K562 (cell line): ENCODE measurements around the gene SIRT7. TPM values are rescaled to one million over a fixed set of nuclear protein-coding genes. Genes with fewer than 3 reads are reported as not detected.

Source experiments
- BRD4 ChIP-seq: fragments of 200-600 bp; sonication (generic); IDR thresholded peaks from 2 replicates; pipeline ENCODE4 v1.6.1; 2017; ENCODE audit warnings: inconsistent platforms
- CC2D1A ChIP-seq: fragments of 450-650 bp; IDR thresholded peaks from 2 replicates; pipeline ENCODE4 v1.6.1; 2017; ENCODE audit warnings: mild to moderate bottlenecking
- CHD4 ChIP-seq: fragments of 200-600 bp; sonication (generic); IDR thresholded peaks from 3 replicates; pipeline ENCODE4 v1.6.1; 2012; ENCODE audit warnings: low read depth, mild to moderate bottlenecking, mixed read lengths, low read length, inconsistent platforms; ENCODE audit not compliant: insufficient read depth, insufficient replicate concordance, poor library complexity, severe bottlenecking
- EP400 ChIP-seq: fragments of 450-650 bp; IDR thresholded peaks from 2 replicates; pipeline ENCODE4 v1.6.1; 2017; ENCODE audit warnings: antibody characterized with exemption, mild to moderate bottlenecking, moderate library complexity
- ESRRA ChIP-seq: fragments of 450-650 bp; IDR thresholded peaks from 2 replicates; pipeline ENCODE4 v1.6.1; 2014; ENCODE audit warnings: low read depth, mild to moderate bottlenecking, moderate library complexity, borderline replicate concordance
- ILF3 ChIP-seq: fragments of 450-650 bp; IDR thresholded peaks from 2 replicates; pipeline ENCODE4 v1.6.1; 2018; ENCODE audit warnings: antibody characterized with exemption, mild to moderate bottlenecking, moderate library complexity, borderline replicate concordance
- KAT7 ChIP-seq: sonication (generic); formaldehyde crosslinking; IDR thresholded peaks from 2 replicates; pipeline ENCODE4 v1.8.0; 2022; ENCODE audit warnings: missing genetic modification reagents, mild to moderate bottlenecking, borderline replicate concordance
- KDM1A ChIP-seq, 2 experiments: fragments of 450-650 bp; IDR thresholded peaks; 2 replicates each; pipeline ENCODE4 v1.6.1; 2016; ENCODE audit warnings: mild to moderate bottlenecking in 2 of 2
- MTA3 ChIP-seq: fragments of 450-650 bp; formaldehyde crosslinking; IDR thresholded peaks from 2 replicates; pipeline ENCODE4 v1.6.1; 2017; ENCODE audit warnings: mild to moderate bottlenecking, borderline replicate concordance
- NCOR1 ChIP-seq: fragments of 450-650 bp; IDR thresholded peaks from 2 replicates; pipeline ENCODE4 v1.6.1; 2016; ENCODE audit warnings: mild to moderate bottlenecking, moderate library complexity
- NONO ChIP-seq, 2 experiments: fragments of 200-400 bp in 1 of 2; fragments of 450-650 bp in 1 of 2; formaldehyde crosslinking in 1 of 2; IDR thresholded peaks; 2 replicates each; pipeline ENCODE4 v1.6.1; 2017; ENCODE audit warnings: low read depth in 2 of 2, mild to moderate bottlenecking in 2 of 2, moderate library complexity in 2 of 2, low read length in 1 of 2
- RBFOX2 ChIP-seq: fragments of 200-400 bp; formaldehyde crosslinking; IDR thresholded peaks from 2 replicates; pipeline ENCODE4 v1.6.1; 2017; ENCODE audit warnings: low read depth, mild to moderate bottlenecking, low read length, moderate library complexity
- TARDBP ChIP-seq: fragments of 450-650 bp; IDR thresholded peaks from 2 replicates; pipeline ENCODE4 v1.6.1; 2016
- TRIM24 ChIP-seq, 2 experiments: fragments of 450-650 bp; IDR thresholded peaks; 2 replicates each; pipeline ENCODE4 v1.6.1; 2016
- ZC3H11A ChIP-seq: IDR thresholded peaks from 2 replicates; pipeline ENCODE4 v1.6.1; 2012; ENCODE audit warnings: low read depth, low read length, improper control_type of control experiment
- ZC3H8 ChIP-seq: fragments of 450-650 bp; IDR thresholded peaks from 2 replicates; pipeline ENCODE4 v1.6.1; 2017
- polyA plus RNA-seq, 8 experiments: library from polyadenylated mRNA; depleted of rRNA in 4 of 8; stranded (reverse) in 5 of 8; unstranded in 3 of 8; fragments of >200 nt; fragmentation: Nextera tagmentation in 2 of 8; fragmentation: Illumina TruSeq in 1 of 8; extraction: Ambion mirVana in 2 of 8; extraction: Trizol in 1 of 8; gene quantifications; 2 replicates each; pipeline versions ENCODE4 v1.2.1 to v1.2.3, GENCODE V29; 2011 to 2014; ENCODE audit warnings: inconsistent platforms in 1 of 8, missing spikeins in 1 of 8
- total RNA-seq, 7 experiments: library from RNA; depleted of rRNA in 6 of 7; stranded (reverse); fragments of >200 nt in 6 of 7; fragmentation: Illumina TruSeq in 2 of 7; extraction: Trizol in 2 of 7; gene quantifications; 2 replicates each; pipeline versions ENCODE4 v1.2.1 to v1.2.3, GENCODE V29; 2011 to 2021; ENCODE audit warnings: low replicate concordance in 1 of 7
- TF ChIP-seq, protein P1 (sequence below): fragments of 450-650 bp; IDR thresholded peaks from 2 replicates; pipeline ENCODE4 v1.6.1; 2017; ENCODE audit warnings: antibody characterized with exemption, mild to moderate bottlenecking
- TF ChIP-seq, protein P2 (sequence below): fragments of 450-650 bp; IDR thresholded peaks from 2 replicates; pipeline ENCODE4 v1.6.1; 2018; ENCODE audit warnings: mild to moderate bottlenecking, low read depth; ENCODE audit not compliant: partially characterized antibody
- TF ChIP-seq, protein P3 (sequence below): fragments of 450-650 bp; IDR thresholded peaks from 2 replicates; pipeline ENCODE4 v1.6.1; 2014; ENCODE audit warnings: low read depth, mild to moderate bottlenecking, moderate library complexity, borderline replicate concordance
- TF ChIP-seq, protein P4 (sequence below): sonication (generic); formaldehyde crosslinking; IDR thresholded peaks from 2 replicates; pipeline ENCODE4 v1.8.0; 2022; ENCODE audit warnings: missing genetic modification reagents, mild to moderate bottlenecking, moderate library complexity, borderline replicate concordance

SIRT7 gene
- total and polyA plus RNA-seq, 9 of the 15 experiments (the other 6 are each of a cell fraction or from before 2014, with no cell fraction given), result 1.6 to 54.8 (median 20.3) TPM

DNA sequence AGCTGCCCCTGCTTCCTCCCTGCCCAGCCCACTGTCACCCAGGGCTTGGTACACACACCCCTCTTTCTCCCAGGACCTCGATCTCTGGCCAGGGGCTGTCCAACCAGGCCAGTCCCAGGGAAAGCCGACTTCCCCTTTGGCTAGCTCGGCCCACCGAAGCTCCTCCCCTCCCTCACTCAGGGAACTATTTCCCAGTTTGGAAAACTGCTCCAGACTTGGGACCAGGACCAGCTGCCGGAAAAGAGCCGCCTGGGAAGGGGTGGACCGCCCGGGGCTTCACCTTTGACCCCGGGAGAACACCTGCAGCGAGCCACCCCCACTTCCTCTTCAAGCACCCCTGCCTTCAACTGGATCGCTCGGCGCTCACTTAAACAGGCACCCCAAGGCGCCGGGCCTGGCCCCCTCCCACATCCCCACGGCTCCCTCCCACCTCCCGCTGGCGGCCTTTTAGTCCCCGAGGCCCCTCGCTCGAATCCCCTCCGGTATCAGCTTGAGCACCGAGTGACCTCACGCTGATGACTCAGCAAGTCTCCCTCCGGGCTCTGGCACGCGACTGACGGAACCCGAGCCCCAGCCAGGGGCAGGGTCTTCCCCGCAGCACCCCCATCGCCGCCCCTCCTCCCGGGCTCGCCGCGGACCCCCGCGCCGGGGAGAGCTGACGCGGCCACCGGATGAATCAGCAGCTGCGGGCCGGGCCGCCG lies 8.6 kb upstream of the SIRT7 start (continued):
- TF ChIP-seq, protein P1, sequence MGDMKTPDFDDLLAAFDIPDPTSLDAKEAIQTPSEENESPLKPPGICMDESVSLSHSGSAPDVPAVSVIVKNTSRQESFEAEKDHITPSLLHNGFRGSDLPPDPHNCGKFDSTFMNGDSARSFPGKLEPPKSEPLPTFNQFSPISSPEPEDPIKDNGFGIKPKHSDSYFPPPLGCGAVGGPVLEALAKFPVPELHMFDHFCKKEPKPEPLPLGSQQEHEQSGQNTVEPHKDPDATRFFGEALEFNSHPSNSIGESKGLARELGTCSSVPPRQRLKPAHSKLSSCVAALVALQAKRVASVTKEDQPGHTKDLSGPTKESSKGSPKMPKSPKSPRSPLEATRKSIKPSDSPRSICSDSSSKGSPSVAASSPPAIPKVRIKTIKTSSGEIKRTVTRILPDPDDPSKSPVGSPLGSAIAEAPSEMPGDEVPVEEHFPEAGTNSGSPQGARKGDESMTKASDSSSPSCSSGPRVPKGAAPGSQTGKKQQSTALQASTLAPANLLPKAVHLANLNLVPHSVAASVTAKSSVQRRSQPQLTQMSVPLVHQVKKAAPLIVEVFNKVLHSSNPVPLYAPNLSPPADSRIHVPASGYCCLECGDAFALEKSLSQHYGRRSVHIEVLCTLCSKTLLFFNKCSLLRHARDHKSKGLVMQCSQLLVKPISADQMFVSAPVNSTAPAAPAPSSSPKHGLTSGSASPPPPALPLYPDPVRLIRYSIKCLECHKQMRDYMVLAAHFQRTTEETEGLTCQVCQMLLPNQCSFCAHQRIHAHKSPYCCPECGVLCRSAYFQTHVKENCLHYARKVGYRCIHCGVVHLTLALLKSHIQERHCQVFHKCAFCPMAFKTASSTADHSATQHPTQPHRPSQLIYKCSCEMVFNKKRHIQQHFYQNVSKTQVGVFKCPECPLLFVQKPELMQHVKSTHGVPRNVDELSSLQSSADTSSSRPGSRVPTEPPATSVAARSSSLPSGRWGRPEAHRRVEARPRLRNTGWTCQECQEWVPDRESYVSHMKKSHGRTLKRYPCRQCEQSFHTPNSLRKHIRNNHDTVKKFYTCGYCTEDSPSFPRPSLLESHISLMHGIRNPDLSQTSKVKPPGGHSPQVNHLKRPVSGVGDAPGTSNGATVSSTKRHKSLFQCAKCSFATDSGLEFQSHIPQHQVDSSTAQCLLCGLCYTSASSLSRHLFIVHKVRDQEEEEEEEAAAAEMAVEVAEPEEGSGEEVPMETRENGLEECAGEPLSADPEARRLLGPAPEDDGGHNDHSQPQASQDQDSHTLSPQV, result peak; percentile 61; the same call in 1 of the 2 replicates
- TF ChIP-seq, protein P2, sequence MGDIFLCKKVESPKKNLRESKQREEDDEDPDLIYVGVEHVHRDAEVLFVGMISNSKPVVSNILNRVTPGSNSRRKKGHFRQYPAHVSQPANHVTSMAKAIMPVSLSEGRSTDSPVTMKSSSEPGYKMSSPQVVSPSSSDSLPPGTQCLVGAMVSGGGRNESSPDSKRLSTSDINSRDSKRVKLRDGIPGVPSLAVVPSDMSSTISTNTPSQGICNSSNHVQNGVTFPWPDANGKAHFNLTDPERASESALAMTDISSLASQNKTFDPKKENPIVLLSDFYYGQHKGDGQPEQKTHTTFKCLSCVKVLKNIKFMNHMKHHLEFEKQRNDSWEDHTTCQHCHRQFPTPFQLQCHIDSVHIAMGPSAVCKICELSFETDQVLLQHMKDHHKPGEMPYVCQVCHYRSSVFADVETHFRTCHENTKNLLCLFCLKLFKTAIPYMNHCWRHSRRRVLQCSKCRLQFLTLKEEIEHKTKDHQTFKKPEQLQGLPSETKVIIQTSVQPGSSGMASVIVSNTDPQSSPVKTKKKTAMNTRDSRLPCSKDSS, result no peak
- TF ChIP-seq KDM1A (IDR thresholded peaks at IDR 0.05), result peak in 1 of 2 experiments; percentile 35; a peak in 1 of 4 replicates
- peak; percentile 85 for TF ChIP-seq EP400
- TF ChIP-seq BRD4, result peak; percentile 61; the same call in 1 of the 2 replicates
- peak in 1 of 2 experiments; percentile 20; a peak in 1 of 4 replicates for TF ChIP-seq TRIM24 (IDR thresholded peaks at IDR 0.05)
- TF ChIP-seq, protein P3, sequence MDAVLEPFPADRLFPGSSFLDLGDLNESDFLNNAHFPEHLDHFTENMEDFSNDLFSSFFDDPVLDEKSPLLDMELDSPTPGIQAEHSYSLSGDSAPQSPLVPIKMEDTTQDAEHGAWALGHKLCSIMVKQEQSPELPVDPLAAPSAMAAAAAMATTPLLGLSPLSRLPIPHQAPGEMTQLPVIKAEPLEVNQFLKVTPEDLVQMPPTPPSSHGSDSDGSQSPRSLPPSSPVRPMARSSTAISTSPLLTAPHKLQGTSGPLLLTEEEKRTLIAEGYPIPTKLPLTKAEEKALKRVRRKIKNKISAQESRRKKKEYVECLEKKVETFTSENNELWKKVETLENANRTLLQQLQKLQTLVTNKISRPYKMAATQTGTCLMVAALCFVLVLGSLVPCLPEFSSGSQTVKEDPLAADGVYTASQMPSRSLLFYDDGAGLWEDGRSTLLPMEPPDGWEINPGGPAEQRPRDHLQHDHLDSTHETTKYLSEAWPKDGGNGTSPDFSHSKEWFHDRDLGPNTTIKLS, result no peak
- TF ChIP-seq MTA3, result 0 out of 2 replicates have a peak, but pooled peaks have one; percentile 48
- no peak for TF ChIP-seq ZC3H8
- TF ChIP-seq KAT7 (CRISPR knock-in tag), result no peak; the same call in 1 of the 2 replicates
- peak; percentile 80 for TF ChIP-seq RBFOX2
- TF ChIP-seq ESRRA, result no peak
- peak; percentile 67 for TF ChIP-seq NCOR1
- TF ChIP-seq, protein P4, sequence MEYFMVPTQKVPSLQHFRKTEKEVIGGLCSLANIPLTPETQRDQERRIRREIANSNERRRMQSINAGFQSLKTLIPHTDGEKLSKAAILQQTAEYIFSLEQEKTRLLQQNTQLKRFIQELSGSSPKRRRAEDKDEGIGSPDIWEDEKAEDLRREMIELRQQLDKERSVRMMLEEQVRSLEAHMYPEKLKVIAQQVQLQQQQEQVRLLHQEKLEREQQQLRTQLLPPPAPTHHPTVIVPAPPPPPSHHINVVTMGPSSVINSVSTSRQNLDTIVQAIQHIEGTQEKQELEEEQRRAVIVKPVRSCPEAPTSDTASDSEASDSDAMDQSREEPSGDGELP (CRISPR knock-in tag), result peak; percentile 68; the same call in 1 of the 2 replicates
- 0 out of 2 replicates have a peak, but pooled peaks have one; percentile 17 for TF ChIP-seq TARDBP
- no peak for TF ChIP-seq ILF3
- no peak for TF ChIP-seq ZC3H11A
- TF ChIP-seq CC2D1A, result 0 out of 2 replicates have a peak, but pooled peaks have one; percentile 11
- TF ChIP-seq CHD4, result peak; percentile 84
- no peak for TF ChIP-seq NONO (IDR thresholded peaks at IDR 0.05; ENCODE audit: low read depth in 2 of 2, low read length in 1 of 2)
